ENCODE results near the gene DIDO1.

Gene DIDO1

GRCh38 chr20:62926229-62927127 is at the start of gene DIDO1:
TSS of gene DIDO1 (minus strand) at chr20:62926505.
- DNase-seq (ENCODE audit: extremely low spot score), result peak; percentile 97
- ChIA-PET CTCF (interaction anchor here (0.8 to 5.0 kb wide), 13 partner anchors 9 to 104 kb away, joined by 4 to 29 read pairs (median 6); partner anchors contain the start of gene GID8), POLR2A (interaction anchor here (1.4 kb wide), 1 partner anchor 11 kb away, joined by 5 read pairs; no protein-coding TSS in a partner anchor)
- peak; percentile 51 for TF ChIP-seq CTCF (IDR thresholded peaks at IDR 0.05; ENCODE audit: control extremely low read depth, extremely low read depth, low read depth, missing control alignments)

- POLR2A ChIA-PET, result no interaction called here
- no peak for TF ChIP-seq CTCF (IDR thresholded peaks at IDR 0.05; ENCODE audit: control extremely low read depth, extremely low read depth, low read depth, missing control alignments)
- no peak for DNase-seq (ENCODE audit: extremely low spot score)
- CTCF ChIA-PET, result interaction anchor here (1.1 to 1.3 kb wide), 2 partner anchors 12 to 205 kb away, joined by 3 to 6 read pairs; no protein-coding TSS in a partner anchor
Observed at GRCh38 chr20:62975251-62975760, 49.0 kb upstream of the DIDO1 start.

- DNase-seq (ENCODE audit: extremely low spot score), result no peak
- ChIA-PET POLR2A (interaction anchor here (0.7 to 1.6 kb wide), 3 partner anchors 18 to 199 kb away, joined by 3 to 10 read pairs (median 7); no protein-coding TSS in a partner anchor), CTCF (interaction anchor here (0.5 to 2.1 kb wide), 39 partner anchors 8 to 257 kb away, joined by 3 to 31 read pairs (median 4); partner anchors contain the start of genes SLC17A9 and YTHDF1)
- TF ChIP-seq CTCF (IDR thresholded peaks at IDR 0.05; ENCODE audit: control extremely low read depth, extremely low read depth, low read depth, missing control alignments), result no peak
Observed at GRCh38 chr20:62972845-62973745, 46.8 kb upstream of the DIDO1 start.

- DNase-seq (ENCODE audit: extremely low spot score), result peak; percentile 93
- POLR2A ChIA-PET, result interaction anchor here (1.2 to 1.6 kb wide), 2 partner anchors 18 to 37 kb away, joined by 7 to 10 read pairs; no protein-coding TSS in a partner anchor
- CTCF ChIA-PET, result interaction anchor here (0.5 to 2.1 kb wide), 40 partner anchors 9 to 258 kb away, joined by 3 to 31 read pairs (median 4); partner anchors contain the start of genes SLC17A9 and YTHDF1
- TF ChIP-seq CTCF (IDR thresholded peaks at IDR 0.05; ENCODE audit: control extremely low read depth, extremely low read depth, low read depth, missing control alignments), result peak; percentile 97
Observed at GRCh38 chr20:62971950-62972844, 45.9 kb upstream of the DIDO1 start.

- no peak for DNase-seq (ENCODE audit: extremely low spot score)
- POLR2A ChIA-PET, result interaction anchor here (0.6 to 1.6 kb wide), 4 partner anchors 17 to 157 kb away, joined by 3 to 10 read pairs (median 5); no protein-coding TSS in a partner anchor
- no peak for TF ChIP-seq CTCF (IDR thresholded peaks at IDR 0.05; ENCODE audit: control extremely low read depth, extremely low read depth, low read depth, missing control alignments)
- CTCF ChIA-PET, result interaction anchor here (0.7 to 4.1 kb wide), 23 partner anchors 8 to 252 kb away, joined by 3 to 31 read pairs (median 6); partner anchors contain the start of genes BHLHE23 and SLC17A9
Observed at GRCh38 chr20:62971211-62971949, 45.1 kb upstream of the DIDO1 start.
